ENCODE measurements around the gene PQBP1. TPM values are rescaled to one million over a fixed set of nuclear protein-coding genes. Genes with fewer than 3 reads are reported as not detected.
"Not testable (repeated sequence)": the region's sequence is repeated elsewhere in the genome, so short reads cannot be mapped to it uniquely, and the experiment has no call there.

The PQBP1 gene
- 100 to 1,000 TPM in 3 of 8 experiments, 10 to 100 TPM in 5; 73.0 to 123 (median 99.1) TPM for total RNA-seq

GRCh38 chrX:48897625-48898306 is at the start of gene PQBP1, which contains the start of gene TIMM17B:
TSS of gene PQBP1 (plus strand) at chrX:48897930. CDS start at chrX:48898510, 580 bp downstream.
TSS of gene TIMM17B (minus strand) at chrX:48897768. CDS start at chrX:48897749, 19 bp downstream.
- Histone ChIP-seq H3K27ac (peak within 1 kb of the TSS; percentile 96 to 97), H3K4me3 (peak within 1 kb of the TSS; percentile 70 to 89 (median 80)), H3K4me1 (replicated peaks in 1 of 2) (peaks cover 3 to 14% of the 10 kb centered on the region in 2 donors)
- in situ Hi-C loops (cut with MboI; ENCODE audit: low pct_unique_long_range_greater_than_20kb in 2 of 9, low sequenced_read_pairs in 9 of 9, unreplicated experiment in 9 of 9): no loop called here
- 18% methylated on average over 8 of the region's 49 CpGs; no CpG with 5 or more reads in 9 of the 10 experiments for WGBS, 10 experiments
- ATAC-seq (replicated peaks in 6 of 8): peak; percentile 82 to 95 (median 93)

DNA sequence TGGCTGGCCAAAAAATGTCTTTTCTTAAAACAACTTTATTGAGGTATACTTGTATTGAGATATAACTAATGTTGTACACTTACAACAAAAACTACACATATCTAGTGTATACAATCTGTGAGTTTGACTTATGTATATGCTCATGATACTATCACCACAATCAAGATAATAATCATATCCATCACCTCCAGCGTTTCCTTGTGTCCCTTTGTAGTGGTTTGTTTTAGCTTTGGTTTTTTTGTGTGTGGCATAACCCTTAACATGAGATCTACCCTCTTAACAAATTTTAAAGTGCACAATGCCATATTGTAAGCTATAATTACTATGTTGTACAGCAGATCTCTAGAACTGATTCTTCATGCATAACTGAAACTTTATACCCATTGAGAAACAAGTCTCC is 48.9 kb upstream of the PQBP1 start:
- no peak for ATAC-seq (replicated peaks in 6 of 8)
- H3K4me3 ChIP-seq: no peak overlapping the region
- in situ Hi-C loops (cut with MboI; ENCODE audit: low pct_unique_long_range_greater_than_20kb in 2 of 9, low sequenced_read_pairs in 9 of 9, unreplicated experiment in 9 of 9): no loop called here
- no peak overlapping the region for H3K27ac ChIP-seq
- 29 to 86% (median 80%) methylated on average over 1 of the region's 1 CpG; no CpG with 5 or more reads in 7 of the 10 experiments for WGBS, 10 experiments
- H3K4me1 ChIP-seq (replicated peaks in 1 of 2): no peaks in the 10 kb centered on the region

- Histone ChIP-seq H3K4me1 (replicated peaks in 1 of 2) (no peaks in the 10 kb centered on the region), H3K27ac (no peak overlapping the region), H3K4me3 (no peak overlapping the region)
- ATAC-seq (replicated peaks in 6 of 8): no peak
- 26 to 87% (median 58%) methylated on average over 1 to 6 of the region's 7 CpGs; no CpG with 5 or more reads in 4 of the 10 experiments for WGBS, 10 experiments
- in situ Hi-C loops (cut with MboI; ENCODE audit: low pct_unique_long_range_greater_than_20kb in 2 of 9, low sequenced_read_pairs in 9 of 9, unreplicated experiment in 9 of 9): no loop called here
Observed at GRCh38 chrX:48852857-48853256, 44.9 kb upstream of the PQBP1 start.

DNA sequence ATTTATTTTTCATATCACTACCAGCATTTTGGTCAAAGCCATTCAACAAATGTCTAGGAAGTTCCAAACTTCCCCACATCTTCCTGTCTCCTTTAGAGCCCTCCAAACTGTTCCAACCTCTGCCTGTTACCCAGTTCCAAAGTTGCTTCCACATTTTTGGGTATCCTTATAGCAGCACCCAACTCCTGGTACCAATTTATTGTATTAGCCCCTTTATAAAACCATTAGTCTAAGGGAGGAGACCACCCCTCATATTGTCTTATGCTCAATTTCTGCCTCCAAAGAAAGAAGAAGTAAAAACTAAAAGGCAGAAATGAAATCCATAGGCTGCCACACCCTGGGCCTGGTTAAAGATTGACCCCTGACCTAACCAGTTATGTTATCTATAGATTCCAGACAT is 44.2 kb upstream of the PQBP1 start:
- ATAC-seq (replicated peaks in 6 of 8); H3K4me3 ChIP-seq; H3K4me1 ChIP-seq (replicated peaks in 1 of 2); H3K27ac ChIP-seq; in situ Hi-C loops (cut with MboI; ENCODE audit: low pct_unique_long_range_greater_than_20kb in 2 of 9, low sequenced_read_pairs in 9 of 9, unreplicated experiment in 9 of 9): not testable (repeated sequence)

GRCh38 chrX:48854121-48854804 is 43.5 kb upstream of the PQBP1 start:
- WGBS, 10 experiments: 70 to 100% (median 83%) methylated on average over 1 to 7 of the region's 12 CpGs; no CpG with 5 or more reads in 5 of the 10 experiments
- H3K4me1 ChIP-seq (replicated peaks in 1 of 2); in situ Hi-C loops (cut with MboI; ENCODE audit: low pct_unique_long_range_greater_than_20kb in 2 of 9, low sequenced_read_pairs in 9 of 9, unreplicated experiment in 9 of 9); H3K27ac ChIP-seq; H3K4me3 ChIP-seq; ATAC-seq (replicated peaks in 6 of 8): not testable (repeated sequence)

- in situ Hi-C loops (cut with MboI; ENCODE audit: low pct_unique_long_range_greater_than_20kb in 2 of 9, low sequenced_read_pairs in 9 of 9, unreplicated experiment in 9 of 9): no loop called here
- WGBS, 10 experiments: 7 to 53% (median 32%) methylated on average over 4 to 5 of the region's 5 CpGs; no CpG with 5 or more reads in 4 of the 10 experiments
- ATAC-seq (replicated peaks in 6 of 8): no peak
- Histone ChIP-seq H3K4me1 (replicated peaks in 1 of 2) (no peaks in the 10 kb centered on the region), H3K4me3 (no peak overlapping the region), H3K27ac (no peak overlapping the region)
Observed at GRCh38 chrX:48854898-48855297, 42.8 kb upstream of the PQBP1 start.

- no peak overlapping the region for H3K4me3 ChIP-seq
- WGBS, 10 experiments: 0 to 39% (median 10%) methylated on average over 1 to 4 of the region's 4 CpGs; no CpG with 5 or more reads in 7 of the 10 experiments
- no peak overlapping the region for H3K27ac ChIP-seq
- no peak for ATAC-seq (replicated peaks in 6 of 8)
- no peaks in the 10 kb centered on the region for H3K4me1 ChIP-seq (replicated peaks in 1 of 2)
- in situ Hi-C loops (cut with MboI; ENCODE audit: low pct_unique_long_range_greater_than_20kb in 2 of 9, low sequenced_read_pairs in 9 of 9, unreplicated experiment in 9 of 9): no loop called here
Observed at GRCh38 chrX:48864210-48864609, 33.5 kb upstream of the PQBP1 start.

DNA sequence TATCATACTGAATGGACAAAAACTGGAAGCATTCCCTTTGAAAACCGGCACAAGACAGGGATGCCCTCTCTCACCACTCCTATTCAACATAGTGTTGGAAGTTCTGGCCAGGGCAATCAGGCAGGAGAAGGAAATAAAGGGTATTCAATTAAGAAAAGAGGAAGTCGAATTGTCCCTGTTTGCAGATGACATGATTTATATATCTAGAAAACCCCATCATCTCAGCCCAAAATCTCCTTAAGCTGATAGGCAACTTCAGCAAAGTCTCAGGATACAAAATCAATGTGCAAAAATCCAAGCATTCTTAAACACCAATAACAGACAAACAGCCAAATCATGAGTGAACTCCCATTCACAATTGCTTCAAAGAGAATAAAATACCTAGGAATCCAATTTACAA is 25.7 kb upstream of the PQBP1 start:
- H3K4me1 ChIP-seq (replicated peaks in 1 of 2); ATAC-seq (replicated peaks in 6 of 8); H3K4me3 ChIP-seq; H3K27ac ChIP-seq; in situ Hi-C loops (cut with MboI; ENCODE audit: low pct_unique_long_range_greater_than_20kb in 2 of 9, low sequenced_read_pairs in 9 of 9, unreplicated experiment in 9 of 9): not testable (repeated sequence)
- no CpG with 5 or more reads among the region's 2 CpGs for WGBS, 10 experiments

DNA sequence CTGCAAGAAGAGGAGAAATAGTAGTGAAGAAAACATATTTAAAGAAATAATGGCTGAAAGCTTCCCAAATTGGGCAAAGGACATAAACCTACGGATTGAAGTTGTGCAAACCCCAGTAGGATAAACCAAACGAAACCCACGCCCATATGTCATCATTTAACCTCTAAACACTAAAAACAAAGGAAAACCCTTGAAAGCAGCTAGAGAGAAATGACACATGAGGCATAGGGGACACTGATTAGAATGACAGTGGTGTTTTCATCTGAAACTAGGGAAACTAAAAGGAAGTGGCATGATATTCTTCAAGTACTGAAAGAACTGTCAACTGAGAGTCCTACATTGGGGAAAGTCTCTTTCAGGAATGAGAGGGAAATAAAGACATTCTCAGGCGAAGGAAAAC is 20.8 kb upstream of the PQBP1 start:
- in situ Hi-C loops (cut with MboI; ENCODE audit: low pct_unique_long_range_greater_than_20kb in 2 of 9, low sequenced_read_pairs in 9 of 9, unreplicated experiment in 9 of 9); H3K27ac ChIP-seq; H3K4me3 ChIP-seq; H3K4me1 ChIP-seq (replicated peaks in 1 of 2): not testable (repeated sequence)
- ATAC-seq (replicated peaks in 6 of 8): peak in 2 of 8 experiments; percentile 13 to 53
- WGBS, 10 experiments: 0 to 100% (median 37%) methylated on average over 1 to 3 of the region's 4 CpGs; no CpG with 5 or more reads in 3 of the 10 experiments

DNA sequence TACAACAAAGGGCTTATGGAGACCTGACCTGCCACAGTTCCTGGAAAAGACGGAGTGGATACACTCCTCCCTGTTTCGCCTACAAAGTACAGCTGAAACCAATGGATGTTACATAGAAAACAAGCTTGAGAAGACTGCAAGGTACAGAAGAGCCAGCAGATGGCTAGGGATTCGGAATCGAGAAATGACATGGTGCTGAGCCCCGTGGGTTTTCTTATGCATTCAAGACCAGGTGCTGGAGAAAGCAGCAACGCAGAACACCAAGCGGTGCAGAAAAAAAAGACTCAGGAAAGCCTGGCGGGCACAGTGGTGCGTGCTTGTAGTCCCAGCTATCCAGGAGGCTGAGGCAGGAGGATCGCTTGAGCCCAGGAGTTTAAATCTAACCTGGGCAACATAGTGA is 14.0 kb upstream of the PQBP1 start:
- WGBS, 10 experiments: 20 to 90% (median 63%) methylated on average over 1 to 9 of the region's 10 CpGs; no CpG with 5 or more reads in 3 of the 10 experiments
- Histone ChIP-seq H3K27ac (no peak overlapping the region), H3K4me3 (no peak overlapping the region), H3K4me1 (replicated peaks in 1 of 2) (no peaks in the 10 kb centered on the region)
- in situ Hi-C loops (cut with MboI; ENCODE audit: low pct_unique_long_range_greater_than_20kb in 2 of 9, low sequenced_read_pairs in 9 of 9, unreplicated experiment in 9 of 9): no loop called here
- ATAC-seq (replicated peaks in 6 of 8): peak in 2 of 8 experiments; percentile 23 to 25

GRCh38 chrX:48886586-48886985 is 11.1 kb upstream of the PQBP1 start:
- in situ Hi-C loops (cut with MboI; ENCODE audit: low pct_unique_long_range_greater_than_20kb in 2 of 9, low sequenced_read_pairs in 9 of 9, unreplicated experiment in 9 of 9); H3K4me3 ChIP-seq; H3K4me1 ChIP-seq (replicated peaks in 1 of 2); H3K27ac ChIP-seq; ATAC-seq (replicated peaks in 6 of 8): not testable (repeated sequence)
- 33 to 100% (median 60%) methylated on average over 1 to 3 of the region's 5 CpGs; no CpG with 5 or more reads in 7 of the 10 experiments for WGBS, 10 experiments

- peak in 1 of 8 experiments; percentile 1 for ATAC-seq (replicated peaks in 6 of 8)
- WGBS, 10 experiments: 13 to 67% (median 33%) methylated on average over 3 to 5 of the region's 15 CpGs; no CpG with 5 or more reads in 6 of the 10 experiments
- Histone ChIP-seq H3K4me3 (peak overlapping the region in 4 of 5 donors; percentile 31 to 42 (median 35)), H3K27ac (no peak overlapping the region), H3K4me1 (replicated peaks in 1 of 2) (no peaks in the 10 kb centered on the region)
- in situ Hi-C loops (cut with MboI; ENCODE audit: low pct_unique_long_range_greater_than_20kb in 2 of 9, low sequenced_read_pairs in 9 of 9, unreplicated experiment in 9 of 9): no loop called here
Observed at GRCh38 chrX:48890296-48890925, 7.3 kb upstream of the PQBP1 start.

DNA sequence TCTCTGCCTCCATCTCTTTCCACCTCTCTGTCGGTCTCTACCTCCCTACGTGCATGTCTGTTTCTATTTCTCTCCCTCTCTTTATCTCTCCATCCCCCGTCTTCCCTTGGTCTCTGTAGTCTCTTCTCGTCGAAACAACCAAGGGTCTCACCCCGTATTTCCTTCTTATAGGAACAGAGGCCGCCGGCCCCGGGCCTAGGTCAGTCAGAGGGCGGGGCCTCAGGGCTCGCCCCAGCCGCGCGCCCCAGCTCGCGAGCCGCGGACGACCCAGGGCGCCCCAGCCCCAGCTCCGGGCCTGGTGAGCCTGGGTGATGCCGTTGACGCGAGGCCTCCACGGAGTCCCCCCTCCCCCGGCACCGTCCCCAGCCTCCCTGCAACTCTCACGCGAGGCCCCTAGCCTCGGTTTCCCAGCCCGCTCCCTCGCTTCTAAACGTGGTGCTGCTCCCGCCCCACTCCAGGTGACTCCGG is 6.8 kb upstream of the PQBP1 start:
- ATAC-seq (replicated peaks in 6 of 8): peak; percentile 22 to 40 (median 30)
- peaks cover 0 to 1% of the 10 kb centered on the region in 2 donors for H3K4me1 ChIP-seq (replicated peaks in 1 of 2)
- 0 to 40% (median 11%) methylated on average over 1 to 7 of the region's 35 CpGs; no CpG with 5 or more reads in 6 of the 10 experiments for WGBS, 10 experiments
- in situ Hi-C loops (cut with MboI; ENCODE audit: low pct_unique_long_range_greater_than_20kb in 2 of 9, low sequenced_read_pairs in 9 of 9, unreplicated experiment in 9 of 9): no loop called here
- H3K27ac ChIP-seq: peak overlapping the region; percentile 47 to 62
- H3K4me3 ChIP-seq: peak overlapping the region; percentile 31 to 43 (median 35)
